Activated CD8-positive, alpha-beta memory T cell treated with anti-CD3 and anti-CD28 coated beads for 24 hours (primary cell): ENCODE results near the gene NKX1-1.

ENCODE experiments used
- DNase-seq: peaks from one replicate; pipeline ENCODE4 v3.0.0-alpha.2; 2020

Gene NKX1-1

GRCh38 chr4:1356181-1356998 lies 49.9 kb downstream of the NKX1-1 start:
- peak; percentile 76 for DNase-seq

GRCh38 chr4:1355378-1355777 lies 50.9 kb downstream of the NKX1-1 start:
- DNase-seq = no peak

GRCh38 chr4:1354983-1355275 lies 51.3 kb downstream of the NKX1-1 start:
- DNase-seq = no peak

GRCh38 chr4:1354136-1354982 lies 51.9 kb downstream of the NKX1-1 start:
- DNase-seq = no peak

- DNase-seq = no peak
Observed at GRCh38 chr4:1353186-1354055, 52.8 kb downstream of the NKX1-1 start.
